Stimulated activated CD4-positive, alpha-beta T cell treated with anti-CD3 and anti-CD28 coated beads, TNF-alpha, amount 100 ng/mL, for 1 hour (primary cell): ENCODE measurements around the gene CUL1.

Experiments used
- DNase-seq, 3 donors: peaks; one replicate each; pipeline ENCODE4 v3.0.0-alpha.2; 2020; ENCODE audit warnings: low read depth in 3 of 3, low spot score in 1 of 3

CUL1 gene

GRCh38 chr7:148698397-148699023 lies at the start of gene CUL1:
CUL1 (plus strand) TSS chr7:148698903; CDS start chr7:148730123, 31,220 bp downstream.
- DNase-seq = peak; percentile 61 to 72 (median 71)

DNA sequence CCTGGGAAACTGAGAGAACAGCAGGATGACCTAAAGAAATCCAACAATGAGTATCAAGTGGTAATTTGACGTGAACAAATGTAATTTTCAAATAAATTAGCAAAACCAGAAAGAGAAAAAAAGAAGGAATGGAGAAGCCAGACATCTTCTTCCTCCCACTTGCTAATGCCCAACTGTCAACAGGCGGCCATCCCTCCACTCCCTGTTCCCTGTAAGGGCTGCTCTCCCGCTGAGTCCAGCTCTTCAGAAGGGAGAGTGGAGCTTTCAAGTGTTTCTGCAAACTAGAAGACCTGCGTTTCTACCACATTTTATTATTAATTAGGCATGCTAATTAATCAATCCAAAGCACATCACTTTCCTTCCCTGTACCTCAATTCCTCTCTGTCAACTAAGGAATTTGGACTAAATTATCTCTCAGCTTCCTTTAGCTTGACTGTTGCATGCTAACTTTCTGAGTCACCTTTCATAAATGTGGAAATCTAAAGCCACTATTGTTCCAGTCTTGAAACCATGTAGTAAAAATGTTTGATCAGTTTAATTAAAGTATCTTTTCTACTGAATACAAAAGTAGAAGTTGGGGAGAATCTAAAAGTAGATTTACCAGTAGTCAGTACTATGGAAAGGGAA lies 48.4 kb upstream of the CUL1 start:
- no peak for DNase-seq

DNA sequence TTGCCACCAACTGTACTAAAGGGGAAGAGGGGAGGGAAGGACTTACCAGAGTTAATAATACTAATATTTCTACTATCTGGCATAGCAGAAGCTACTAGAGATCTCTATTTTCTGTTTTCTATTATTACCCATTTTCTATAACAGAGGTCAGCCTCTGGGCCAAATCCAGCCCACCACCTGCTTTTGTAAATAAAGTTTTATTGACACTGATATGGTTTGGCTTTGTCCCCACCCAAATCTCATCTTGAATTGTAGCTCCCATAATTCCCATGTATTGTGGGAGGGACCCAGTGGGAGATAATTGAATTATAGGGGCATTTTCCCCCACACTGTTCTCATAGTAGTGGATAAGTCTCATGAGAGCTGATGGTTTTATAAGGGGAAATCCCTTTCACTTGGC lies 45.9 kb upstream of the CUL1 start:
- no peak for DNase-seq

GRCh38 chr7:148657929-148658328 lies 40.8 kb upstream of the CUL1 start:
- DNase-seq = no peak

- DNase-seq = no peak
These were observed 37.2 kb upstream of the CUL1 start for GRCh38 chr7:148661471-148661870.

GRCh38 chr7:148662646-148663045 lies 36.1 kb upstream of the CUL1 start:
- DNase-seq = no peak

DNA sequence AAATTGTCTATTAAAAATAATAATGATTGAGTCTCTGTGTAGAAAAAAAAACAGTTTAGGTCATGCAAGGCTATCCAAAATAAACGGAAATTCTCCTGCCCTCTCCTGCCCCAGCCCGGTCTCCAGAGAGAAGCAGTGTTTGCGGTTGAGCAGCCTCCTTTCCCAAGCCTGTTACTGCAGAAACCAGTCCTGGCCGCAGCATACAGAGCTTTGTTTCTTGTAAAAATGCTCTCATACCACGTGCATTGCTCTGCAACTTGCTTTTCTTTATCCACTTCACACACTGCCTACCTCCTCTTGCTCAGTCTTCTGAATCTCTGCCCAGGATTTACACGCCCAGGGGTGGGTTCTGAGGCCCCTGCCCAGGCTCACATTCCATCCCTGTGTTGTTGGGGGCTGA lies 34.4 kb upstream of the CUL1 start:
- no peak for DNase-seq

DNA sequence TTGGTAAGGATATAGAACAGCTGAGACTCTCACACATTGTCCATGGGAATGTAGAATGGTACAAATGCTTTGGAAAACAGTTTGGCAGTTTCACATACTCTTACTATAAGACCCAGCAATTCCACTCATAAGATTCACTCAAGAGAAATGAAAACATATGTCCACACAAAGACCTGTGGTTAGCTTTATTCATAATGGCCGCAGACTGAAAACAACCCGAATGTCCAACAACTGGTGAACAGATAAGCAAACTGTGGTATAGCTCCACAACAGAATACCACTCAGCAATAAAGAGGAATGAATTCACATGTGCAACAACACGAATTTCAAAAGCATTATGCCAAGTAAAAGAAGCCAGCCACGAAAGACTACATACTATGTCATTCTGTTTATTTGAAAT lies 33.5 kb upstream of the CUL1 start:
- no peak for DNase-seq

DNA sequence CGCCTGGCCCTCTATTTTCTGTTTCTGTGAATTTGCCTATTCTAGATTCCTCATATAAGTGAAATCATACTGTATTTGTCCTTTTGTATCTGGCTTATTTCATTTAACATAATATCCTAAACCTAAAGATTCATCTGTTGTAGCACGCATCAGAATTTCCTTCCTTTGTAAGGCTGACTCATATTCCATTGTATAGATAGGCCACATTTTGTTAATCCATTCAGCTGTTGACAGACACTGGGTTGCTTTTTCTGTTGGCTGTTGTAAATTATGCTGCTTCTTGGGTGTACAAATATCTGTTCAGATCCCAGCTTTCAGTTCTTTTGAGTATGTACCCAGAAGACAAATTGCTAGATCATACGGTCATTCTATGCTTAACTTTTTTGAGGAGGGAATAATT lies 28.8 kb upstream of the CUL1 start:
- no peak for DNase-seq

- no peak for DNase-seq
These were observed 28.3 kb upstream of the CUL1 start for GRCh38 chr7:148670374-148670773.

- no peak for DNase-seq
These were observed 27.9 kb upstream of the CUL1 start for GRCh38 chr7:148670807-148671206.

GRCh38 chr7:148672041-148672440 lies 26.7 kb upstream of the CUL1 start:
- DNase-seq = no peak

DNA sequence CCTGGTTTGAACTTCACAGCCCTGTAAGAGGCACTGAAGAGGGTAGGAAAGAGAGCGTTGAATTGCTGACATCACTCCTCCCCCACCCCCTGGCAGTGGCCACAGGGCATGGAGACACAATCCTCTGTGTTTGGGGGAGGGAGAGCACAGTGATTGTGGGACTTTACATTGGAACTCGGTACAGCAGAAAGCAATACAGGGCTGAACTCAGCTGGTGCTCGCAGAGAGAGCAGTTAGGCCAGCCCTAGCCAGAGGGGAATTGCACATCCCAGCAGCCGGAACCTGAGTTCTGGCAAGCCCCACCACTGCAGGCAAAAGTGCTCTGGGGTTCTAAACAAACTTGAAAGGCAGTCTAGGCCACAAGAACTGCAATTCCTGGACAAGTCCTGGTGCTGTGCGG lies 24.0 kb upstream of the CUL1 start:
- no peak for DNase-seq

DNA sequence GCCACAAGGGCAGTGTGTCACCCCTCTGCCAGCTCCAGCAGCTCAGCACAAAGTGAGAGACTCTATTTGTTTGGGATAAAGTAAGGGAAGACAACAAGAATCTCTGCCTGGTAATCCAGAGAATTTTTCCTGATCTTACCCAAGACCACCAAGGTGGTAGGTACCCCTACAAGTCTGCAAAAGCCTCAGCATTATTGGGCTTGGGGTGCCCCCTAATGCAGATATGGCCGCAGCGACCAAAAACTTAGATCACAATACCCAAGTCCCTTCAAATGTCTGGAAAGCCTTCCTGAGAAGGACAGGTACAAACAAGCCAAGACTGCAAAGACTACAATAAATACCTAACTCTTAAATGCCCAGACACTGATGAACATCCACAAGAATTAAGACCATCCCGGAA lies 22.4 kb upstream of the CUL1 start:
- DNase-seq = no peak

GRCh38 chr7:148681821-148682220 lies 16.9 kb upstream of the CUL1 start:
- DNase-seq = no peak

DNA sequence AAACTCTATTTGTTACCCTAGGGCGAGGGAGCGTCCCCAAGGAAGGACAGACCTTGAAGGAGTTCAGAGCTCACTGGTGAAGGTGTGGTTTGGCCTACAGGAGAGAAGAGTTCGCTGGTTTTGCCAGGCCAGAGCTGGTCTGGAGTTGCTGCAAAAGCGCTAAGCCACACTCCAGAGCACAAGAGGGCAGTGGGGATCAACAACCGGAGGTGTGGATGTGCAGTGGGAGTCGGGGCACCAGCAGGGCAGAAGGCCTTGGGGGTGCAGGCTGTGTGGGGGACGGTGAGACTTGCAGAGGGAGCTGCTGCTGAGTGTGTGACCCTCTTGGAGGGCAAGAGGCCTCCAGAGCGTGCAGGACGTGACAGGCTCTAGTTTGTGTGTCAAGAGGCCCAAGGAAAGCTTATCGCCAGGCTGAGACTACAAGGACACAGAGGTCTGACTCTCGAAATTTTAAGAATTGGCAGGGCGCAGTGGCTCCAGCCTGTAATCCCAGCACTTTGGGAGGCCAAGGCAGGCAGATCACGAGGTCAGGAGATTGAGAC lies 14.3 kb upstream of the CUL1 start:
- no peak for DNase-seq

- DNase-seq = no peak
These were observed 12.3 kb upstream of the CUL1 start for GRCh38 chr7:148686312-148686937.

DNA sequence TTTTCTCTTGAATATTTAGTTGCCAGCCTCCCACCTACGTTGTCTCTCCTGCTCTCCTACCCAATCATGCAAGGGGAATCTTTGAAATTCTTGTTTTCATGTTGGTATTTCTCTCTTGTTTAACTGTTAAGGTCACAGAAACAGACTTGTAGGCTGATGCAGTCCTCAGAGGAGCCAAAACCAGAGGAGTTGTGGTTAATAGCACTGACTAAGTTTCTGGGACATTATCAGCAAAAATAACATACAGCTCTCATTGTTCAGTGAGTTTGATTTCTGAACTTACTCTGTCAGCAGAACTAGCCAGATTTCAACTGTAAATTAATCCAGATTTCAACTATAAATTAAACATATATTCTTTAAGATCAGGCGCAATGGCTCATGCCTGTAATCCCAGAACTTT lies 11.1 kb upstream of the CUL1 start:
- no peak for DNase-seq

DNA sequence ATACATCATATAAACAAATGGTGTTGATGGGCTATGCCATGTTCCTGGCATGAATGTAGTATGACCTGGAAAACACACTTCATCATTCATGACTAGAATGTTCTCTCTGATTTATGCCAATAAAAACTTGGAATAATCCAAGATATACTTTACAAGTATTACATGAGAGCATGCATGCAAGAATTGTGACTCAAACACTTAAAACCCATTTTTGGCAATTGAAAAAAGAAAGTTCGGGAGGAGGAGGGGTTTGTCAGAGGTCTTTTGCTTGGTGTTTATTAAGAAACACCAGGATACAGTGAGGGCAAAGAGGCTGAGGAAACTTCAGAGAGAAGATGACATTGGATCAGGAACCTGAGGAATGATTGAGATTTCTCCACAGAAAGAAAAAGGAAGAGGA lies 10.2 kb upstream of the CUL1 start:
- DNase-seq = no peak

GRCh38 chr7:148693651-148694050 lies 5.1 kb upstream of the CUL1 start:
- DNase-seq = no peak

- DNase-seq = no peak
These were observed 4.1 kb upstream of the CUL1 start for GRCh38 chr7:148694631-148695030.

DNA sequence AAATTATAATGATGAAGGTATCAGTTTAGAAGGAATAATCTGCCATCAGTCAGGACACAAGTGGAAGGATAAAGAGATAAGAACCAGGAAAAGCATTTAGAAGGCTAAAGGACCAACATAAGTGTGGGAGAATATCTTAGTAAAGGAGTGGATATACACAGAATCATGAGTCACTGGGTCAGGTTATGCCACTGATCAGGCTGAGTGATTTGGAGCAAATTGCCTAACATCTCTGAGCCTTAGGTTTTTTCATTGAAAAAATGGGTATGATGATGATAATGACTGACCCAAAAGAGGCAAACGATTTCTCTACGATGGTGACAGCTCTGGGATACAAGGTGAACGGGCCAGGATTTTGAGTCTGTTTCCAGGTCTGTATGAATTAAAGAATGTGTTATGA lies 2.8 kb upstream of the CUL1 start:
- no peak for DNase-seq

GRCh38 chr7:148696787-148697186 lies 1.9 kb upstream of the CUL1 start:
- DNase-seq = no peak
